ENCODE data around the gene NKX3-2.
"Not testable (repeated sequence)": the region's sequence is repeated elsewhere in the genome, so short reads cannot be mapped to it uniquely, and the experiment has no call there.

NKX3-2 gene

DNA sequence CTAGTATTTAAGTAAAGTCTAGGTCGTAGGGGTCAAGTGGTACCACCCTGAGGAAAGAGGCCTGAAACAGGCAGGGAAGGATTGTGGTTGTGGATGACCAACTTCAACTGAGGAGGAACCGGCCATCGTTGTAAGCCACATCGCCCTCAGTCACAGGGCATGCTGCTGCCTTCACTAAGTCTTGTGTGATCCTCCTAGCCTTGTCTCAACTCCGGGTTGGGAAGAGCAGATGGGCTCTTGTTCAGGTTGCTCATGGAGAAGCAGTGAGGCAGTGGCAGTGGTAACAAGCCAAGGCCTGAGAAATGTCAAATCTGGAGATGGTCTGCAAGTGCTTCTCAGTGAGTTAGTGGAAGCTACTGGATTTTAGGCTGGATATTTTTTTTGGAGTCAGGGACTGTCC lies 22.8 kb upstream of the NKX3-2 start (continued):
- TF ChIP-seq, protein P1, sequence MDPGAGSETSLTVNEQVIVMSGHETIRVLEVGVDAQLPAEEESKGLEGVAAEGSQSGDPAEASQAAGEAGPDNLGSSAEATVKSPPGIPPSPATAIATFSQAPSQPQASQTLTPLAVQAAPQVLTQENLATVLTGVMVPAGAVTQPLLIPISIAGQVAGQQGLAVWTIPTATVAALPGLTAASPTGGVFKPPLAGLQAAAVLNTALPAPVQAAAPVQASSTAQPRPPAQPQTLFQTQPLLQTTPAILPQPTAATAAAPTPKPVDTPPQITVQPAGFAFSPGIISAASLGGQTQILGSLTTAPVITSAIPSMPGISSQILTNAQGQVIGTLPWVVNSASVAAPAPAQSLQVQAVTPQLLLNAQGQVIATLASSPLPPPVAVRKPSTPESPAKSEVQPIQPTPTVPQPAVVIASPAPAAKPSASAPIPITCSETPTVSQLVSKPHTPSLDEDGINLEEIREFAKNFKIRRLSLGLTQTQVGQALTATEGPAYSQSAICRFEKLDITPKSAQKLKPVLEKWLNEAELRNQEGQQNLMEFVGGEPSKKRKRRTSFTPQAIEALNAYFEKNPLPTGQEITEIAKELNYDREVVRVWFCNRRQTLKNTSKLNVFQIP (CRISPR knock-in tag; IDR thresholded peaks at IDR 0.05; ENCODE audit: borderline replicate concordance, low read depth), result no peak
- TF ChIP-seq PPARA (CRISPR knock-in tag; IDR thresholded peaks at IDR 0.05; ENCODE audit: borderline replicate concordance) (no peak), TOX (CRISPR knock-in tag; IDR thresholded peaks at IDR 0.05; ENCODE audit: borderline replicate concordance) (no peak)

DNA sequence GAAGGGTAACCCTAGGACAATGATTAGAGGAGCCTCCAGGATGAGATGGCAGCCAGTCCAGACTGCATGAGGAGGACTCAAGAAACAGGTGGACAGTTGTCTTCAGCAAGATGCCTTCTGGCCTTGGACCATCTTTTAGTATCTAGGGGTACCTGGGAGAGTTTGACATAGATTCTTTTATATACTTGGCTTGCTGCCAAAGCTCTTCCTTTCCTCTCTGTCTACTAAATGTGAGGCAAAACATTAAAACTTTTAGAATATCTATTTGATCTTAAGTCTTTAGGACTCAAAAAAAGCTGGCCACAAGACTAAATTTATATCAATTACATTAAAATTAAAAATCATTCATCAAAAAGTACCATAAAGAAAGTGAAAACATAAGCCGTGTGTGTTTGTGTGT lies 18.6 kb upstream of the NKX3-2 start:
- ATAC-seq, result no peak
- TF ChIP-seq TCF4 (CRISPR knock-in tag; IDR thresholded peaks at IDR 0.05; ENCODE audit: borderline replicate concordance) (no peak), ZNF565 (CRISPR knock-in tag; conservative IDR thresholded peaks at IDR 0.05; ENCODE audit: low read depth) (no peak), GLIS3 (CRISPR knock-in tag; IDR thresholded peaks at IDR 0.05) (no peak), PPARA (CRISPR knock-in tag; IDR thresholded peaks at IDR 0.05; ENCODE audit: borderline replicate concordance) (no peak), RARB (CRISPR knock-in tag; IDR thresholded peaks at IDR 0.05) (no peak), SNAI2 (CRISPR knock-in tag; IDR thresholded peaks at IDR 0.05) (no peak), BACH2 (CRISPR knock-in tag; IDR thresholded peaks at IDR 0.05; ENCODE audit: borderline replicate concordance) (no peak), ZNF8 (CRISPR knock-in tag; IDR thresholded peaks at IDR 0.05) (no peak), ARNTL (CRISPR knock-in tag; IDR thresholded peaks at IDR 0.05; ENCODE audit: borderline replicate concordance, low read depth) (no peak), ZNF70 (CRISPR knock-in tag; IDR thresholded peaks at IDR 0.05) (no peak), ZC3H10 (CRISPR knock-in tag; IDR thresholded peaks at IDR 0.05) (no peak)
- TF ChIP-seq, protein P1 (CRISPR knock-in tag; IDR thresholded peaks at IDR 0.05; ENCODE audit: borderline replicate concordance, low read depth), result no peak
- TF ChIP-seq, protein P2, sequence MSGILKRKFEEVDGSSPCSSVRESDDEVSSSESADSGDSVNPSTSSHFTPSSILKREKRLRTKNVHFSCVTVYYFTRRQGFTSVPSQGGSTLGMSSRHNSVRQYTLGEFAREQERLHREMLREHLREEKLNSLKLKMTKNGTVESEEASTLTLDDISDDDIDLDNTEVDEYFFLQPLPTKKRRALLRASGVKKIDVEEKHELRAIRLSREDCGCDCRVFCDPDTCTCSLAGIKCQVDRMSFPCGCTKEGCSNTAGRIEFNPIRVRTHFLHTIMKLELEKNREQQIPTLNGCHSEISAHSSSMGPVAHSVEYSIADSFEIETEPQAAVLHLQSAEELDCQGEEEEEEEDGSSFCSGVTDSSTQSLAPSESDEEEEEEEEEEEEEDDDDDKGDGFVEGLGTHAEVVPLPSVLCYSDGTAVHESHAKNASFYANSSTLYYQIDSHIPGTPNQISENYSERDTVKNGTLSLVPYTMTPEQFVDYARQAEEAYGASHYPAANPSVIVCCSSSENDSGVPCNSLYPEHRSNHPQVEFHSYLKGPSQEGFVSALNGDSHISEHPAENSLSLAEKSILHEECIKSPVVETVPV (CRISPR knock-in tag; IDR thresholded peaks at IDR 0.05), result no peak

DNA sequence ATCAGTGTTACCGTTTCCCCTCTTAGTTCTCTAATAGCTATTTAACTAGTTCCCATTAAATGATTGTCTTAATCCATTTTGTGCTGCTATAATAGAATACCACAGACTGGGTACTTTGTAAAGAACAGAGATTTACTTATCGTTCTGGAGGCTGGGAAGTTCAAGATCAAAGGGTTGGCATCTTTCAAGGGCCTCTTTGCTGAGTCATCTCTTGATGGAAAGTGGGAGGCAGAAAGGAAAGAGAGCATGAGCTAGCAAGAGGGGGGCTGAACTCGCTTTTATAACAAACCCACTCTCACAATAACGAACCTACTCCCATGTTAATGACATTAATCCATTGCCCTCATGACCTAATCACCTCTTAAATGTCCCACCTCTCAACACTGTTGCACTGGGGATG lies 17.4 kb upstream of the NKX3-2 start:
- no peak for ATAC-seq
- no peak for TF ChIP-seq CREB5 (CRISPR knock-in tag; IDR thresholded peaks at IDR 0.05; ENCODE audit: low read depth)
- no peak for TF ChIP-seq OSR1 (CRISPR knock-in tag; IDR thresholded peaks at IDR 0.05)
- TF ChIP-seq, protein P1 (CRISPR knock-in tag; IDR thresholded peaks at IDR 0.05; ENCODE audit: borderline replicate concordance, low read depth), result no peak
- no peak for TF ChIP-seq ISL1 (CRISPR knock-in tag; IDR thresholded peaks at IDR 0.05)
- TF ChIP-seq ZNF8 (CRISPR knock-in tag; IDR thresholded peaks at IDR 0.05), result no peak
- TF ChIP-seq ZC3H10 (CRISPR knock-in tag; IDR thresholded peaks at IDR 0.05), result no peak
- TF ChIP-seq, protein P2 (CRISPR knock-in tag; IDR thresholded peaks at IDR 0.05), result no peak
- TF ChIP-seq SNAI2 (CRISPR knock-in tag; IDR thresholded peaks at IDR 0.05), result no peak
- TF ChIP-seq ZFP30 (CRISPR knock-in tag; IDR thresholded peaks at IDR 0.05), result no peak
- TF ChIP-seq, protein P3, sequence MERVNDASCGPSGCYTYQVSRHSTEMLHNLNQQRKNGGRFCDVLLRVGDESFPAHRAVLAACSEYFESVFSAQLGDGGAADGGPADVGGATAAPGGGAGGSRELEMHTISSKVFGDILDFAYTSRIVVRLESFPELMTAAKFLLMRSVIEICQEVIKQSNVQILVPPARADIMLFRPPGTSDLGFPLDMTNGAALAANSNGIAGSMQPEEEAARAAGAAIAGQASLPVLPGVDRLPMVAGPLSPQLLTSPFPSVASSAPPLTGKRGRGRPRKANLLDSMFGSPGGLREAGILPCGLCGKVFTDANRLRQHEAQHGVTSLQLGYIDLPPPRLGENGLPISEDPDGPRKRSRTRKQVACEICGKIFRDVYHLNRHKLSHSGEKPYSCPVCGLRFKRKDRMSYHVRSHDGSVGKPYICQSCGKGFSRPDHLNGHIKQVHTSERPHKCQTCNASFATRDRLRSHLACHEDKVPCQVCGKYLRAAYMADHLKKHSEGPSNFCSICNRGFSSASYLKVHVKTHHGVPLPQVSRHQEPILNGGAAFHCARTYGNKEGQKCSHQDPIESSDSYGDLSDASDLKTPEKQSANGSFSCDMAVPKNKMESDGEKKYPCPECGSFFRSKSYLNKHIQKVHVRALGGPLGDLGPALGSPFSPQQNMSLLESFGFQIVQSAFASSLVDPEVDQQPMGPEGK (CRISPR knock-in tag; IDR thresholded peaks at IDR 0.05; ENCODE audit: borderline replicate concordance), result no peak
- no peak for TF ChIP-seq ZNF70 (CRISPR knock-in tag; IDR thresholded peaks at IDR 0.05)

- not testable (repeated sequence) for ATAC-seq
Measured at GRCh38 chr4:13560111-13560510, 15.8 kb upstream of the NKX3-2 start.
